SK-N-MC (cell line): Measurements from ENCODE around the gene MARCHF2.
"Not testable (repeated sequence)": the region's sequence is repeated elsewhere in the genome, so short reads cannot be mapped to it uniquely, and the experiment has no call there.

Experiments used
- EZH2 ChIP-seq: fragments of 200-600 bp; sonication (generic); IDR thresholded peaks from one replicate; pipeline ENCODE4 v1.6.1; 2017; ENCODE audit warnings: antibody characterized with exemption
- POLR2AphosphoS5 ChIP-seq: IDR thresholded peaks from 2 replicates; pipeline ENCODE4 v1.6.1; 2012; ENCODE audit warnings: mild to moderate bottlenecking, low read depth, low read length, borderline replicate concordance

GRCh38 chr19:8385103-8385502, 28.0 kb upstream of the MARCHF2 start:
- TF ChIP-seq EZH2, POLR2AphosphoS5: not testable (repeated sequence)
